GM18951 (cell line): ENCODE measurements around the gene FHIT.

ENCODE experiments used
- POLR2A ChIP-seq: IDR thresholded peaks from 4 replicates; pipeline ENCODE4 v1.6.1; 2011; ENCODE audit warnings: mild to moderate bottlenecking; ENCODE audit not compliant: insufficient read length, insufficient read depth; ENCODE audit errors: extremely low read depth
- in situ Hi-C: fragments of 300-500 bp; cut with MboI; formaldehyde crosslinking; loops from one replicate; pipeline ENCODE4 v1.12.0; 2022; ENCODE audit warnings: low sequenced_read_pairs, mixed read lengths, inconsistent platforms; ENCODE audit not compliant: unreplicated experiment

Gene FHIT

GRCh38 chr3:59982510-59982909 is 1268.7 kb downstream of the FHIT start:
- in situ Hi-C loops: no loop called here
- TF ChIP-seq POLR2A: no peak

- in situ Hi-C loops: no loop called here
- no peak for TF ChIP-seq POLR2A
Measured at GRCh38 chr3:59981377-59981776, 1269.9 kb downstream of the FHIT start.

GRCh38 chr3:59980576-59980975 is 1270.7 kb downstream of the FHIT start:
- TF ChIP-seq POLR2A: no peak
- in situ Hi-C loops: no loop called here

GRCh38 chr3:59979542-59979941 is 1271.7 kb downstream of the FHIT start:
- in situ Hi-C loops: no loop called here
- TF ChIP-seq POLR2A: no peak

- TF ChIP-seq POLR2A: no peak
- in situ Hi-C loops: no loop called here
Measured at GRCh38 chr3:59978979-59979378, 1272.3 kb downstream of the FHIT start.

GRCh38 chr3:59970796-59971195 is 1280.5 kb downstream of the FHIT start:
- no peak for TF ChIP-seq POLR2A
- in situ Hi-C loops: no loop called here

GRCh38 chr3:59970376-59970775 is 1280.9 kb downstream of the FHIT start:
- no peak for TF ChIP-seq POLR2A
- in situ Hi-C loops: no loop called here

GRCh38 chr3:59968513-59969045 is 1282.7 kb downstream of the FHIT start:
- in situ Hi-C loops: no loop called here
- no peak for TF ChIP-seq POLR2A

GRCh38 chr3:59963676-59964075 is 1287.6 kb downstream of the FHIT start:
- in situ Hi-C loops: no loop called here
- no peak for TF ChIP-seq POLR2A

GRCh38 chr3:59957150-59957549 is 1294.1 kb downstream of the FHIT start:
- in situ Hi-C loops: no loop called here
- TF ChIP-seq POLR2A: no peak

GRCh38 chr3:59953104-59953503 is 1298.1 kb downstream of the FHIT start:
- TF ChIP-seq POLR2A: no peak
- in situ Hi-C loops: no loop called here

GRCh38 chr3:59949311-59949710 is 1301.9 kb downstream of the FHIT start:
- TF ChIP-seq POLR2A: no peak
- in situ Hi-C loops: no loop called here

GRCh38 chr3:59946401-59946800 is 1304.9 kb downstream of the FHIT start:
- TF ChIP-seq POLR2A: no peak
- in situ Hi-C loops: no loop called here

GRCh38 chr3:59940718-59941117 is 1310.5 kb downstream of the FHIT start:
- no peak for TF ChIP-seq POLR2A
- in situ Hi-C loops: no loop called here
